AG04450 (cell line): ENCODE measurements around the gene ZNF827. TPM values are rescaled to one million over a fixed set of nuclear protein-coding genes. Genes with fewer than 3 reads are reported as not detected.

ENCODE experiments used
- CTCF ChIA-PET: fragments of 300-600, 350-600 bp; formaldehyde crosslinking; extraction: SDS; loops from one replicate; lab custom pipeline; 2022; ENCODE audit warnings: antibody characterized with exemption, inconsistent platforms; lab: Charles Lee
- POLR2A ChIA-PET: fragments of 350-600 bp; formaldehyde crosslinking; extraction: SDS; loops from one replicate; lab custom pipeline; 2021; ENCODE audit warnings: antibody characterized with exemption, inconsistent platforms; lab: Yijun Ruan, JAX
- DNase-seq: peaks from one replicate; pipeline ENCODE4 v3.0.0-alpha.2; 2011; ENCODE audit warnings: low read depth, low spot score
- H3K27ac ChIP-seq: one replicate; pipeline ENCODE4 v1.5.1; 2012; ENCODE audit warnings: low read depth, low read length, control low read depth
- H3K27me3 ChIP-seq: one replicate; pipeline ENCODE4 v1.6.0; 2012; ENCODE audit warnings: low read length; ENCODE audit not compliant: control insufficient read depth, insufficient read depth
- H3K4me3 ChIP-seq: 2 replicates; pipeline ENCODE4 v1.5.1; 2011; ENCODE audit warnings: mild to moderate bottlenecking, low read depth, low read length, control low read depth
- H3K9me3 ChIP-seq: 2 replicates; pipeline ENCODE4 v1.5.1; 2012; ENCODE audit warnings: low read length; ENCODE audit not compliant: control insufficient read depth, insufficient read depth
- polyA plus RNA-seq: library from polyadenylated mRNA; depleted of rRNA; stranded (reverse); fragments of >200 nt; gene quantifications from 2 replicates; pipeline ENCODE4 v1.2.3, GENCODE V29; 2011
- TF ChIP-seq, protein P1 (sequence below): IDR thresholded peaks from 2 replicates; pipeline ENCODE4 v1.5.1; 2011; ENCODE audit warnings: low read depth, low read length, control low read depth, inconsistent platforms

ZNF827 gene
- polyA plus RNA-seq, 1 experiment = 9.8 TPM

DNA sequence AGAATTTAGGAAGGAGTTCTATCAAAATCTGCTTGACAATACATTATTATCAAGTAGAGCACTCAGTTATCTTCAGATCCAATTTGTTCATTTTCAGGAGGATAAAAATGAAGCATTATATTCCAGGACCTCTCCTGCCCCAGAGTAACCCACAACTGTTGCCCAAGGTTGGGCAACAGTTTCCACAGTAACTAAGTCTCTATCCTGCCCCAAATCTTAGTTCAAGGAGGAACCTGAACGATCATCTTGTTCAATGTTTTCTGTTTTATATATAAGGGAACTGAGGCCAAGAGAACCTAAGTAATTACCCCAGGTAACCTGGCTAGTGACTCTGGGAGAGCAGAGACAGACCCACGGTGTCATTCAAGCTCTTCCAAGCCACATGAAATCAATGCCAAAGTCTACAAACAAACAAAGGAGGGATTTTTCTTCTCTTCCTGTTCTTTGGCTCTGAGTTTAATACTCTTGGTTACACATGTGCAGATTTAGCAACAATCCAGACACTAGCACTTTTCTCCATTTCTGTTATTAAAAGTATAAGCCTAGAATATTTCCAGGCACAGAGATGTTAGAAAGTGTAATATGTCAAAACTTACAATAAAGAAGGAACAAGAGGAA, 153.1 kb downstream of the ZNF827 start:
- TF ChIP-seq, protein P1, sequence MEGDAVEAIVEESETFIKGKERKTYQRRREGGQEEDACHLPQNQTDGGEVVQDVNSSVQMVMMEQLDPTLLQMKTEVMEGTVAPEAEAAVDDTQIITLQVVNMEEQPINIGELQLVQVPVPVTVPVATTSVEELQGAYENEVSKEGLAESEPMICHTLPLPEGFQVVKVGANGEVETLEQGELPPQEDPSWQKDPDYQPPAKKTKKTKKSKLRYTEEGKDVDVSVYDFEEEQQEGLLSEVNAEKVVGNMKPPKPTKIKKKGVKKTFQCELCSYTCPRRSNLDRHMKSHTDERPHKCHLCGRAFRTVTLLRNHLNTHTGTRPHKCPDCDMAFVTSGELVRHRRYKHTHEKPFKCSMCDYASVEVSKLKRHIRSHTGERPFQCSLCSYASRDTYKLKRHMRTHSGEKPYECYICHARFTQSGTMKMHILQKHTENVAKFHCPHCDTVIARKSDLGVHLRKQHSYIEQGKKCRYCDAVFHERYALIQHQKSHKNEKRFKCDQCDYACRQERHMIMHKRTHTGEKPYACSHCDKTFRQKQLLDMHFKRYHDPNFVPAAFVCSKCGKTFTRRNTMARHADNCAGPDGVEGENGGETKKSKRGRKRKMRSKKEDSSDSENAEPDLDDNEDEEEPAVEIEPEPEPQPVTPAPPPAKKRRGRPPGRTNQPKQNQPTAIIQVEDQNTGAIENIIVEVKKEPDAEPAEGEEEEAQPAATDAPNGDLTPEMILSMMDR = no peak
- POLR2A ChIA-PET = no interaction called here
- H3K27me3 ChIP-seq = no peaks in the 10 kb centered on the region
- CTCF ChIA-PET = no interaction called here
- peaks cover 4% of the 10 kb centered on the region; the same call in 1 of the 2 replicates for H3K9me3 ChIP-seq
- DNase-seq = no peak
- H3K4me3 ChIP-seq = no peak overlapping the region
- H3K27ac ChIP-seq = no peak overlapping the region

DNA sequence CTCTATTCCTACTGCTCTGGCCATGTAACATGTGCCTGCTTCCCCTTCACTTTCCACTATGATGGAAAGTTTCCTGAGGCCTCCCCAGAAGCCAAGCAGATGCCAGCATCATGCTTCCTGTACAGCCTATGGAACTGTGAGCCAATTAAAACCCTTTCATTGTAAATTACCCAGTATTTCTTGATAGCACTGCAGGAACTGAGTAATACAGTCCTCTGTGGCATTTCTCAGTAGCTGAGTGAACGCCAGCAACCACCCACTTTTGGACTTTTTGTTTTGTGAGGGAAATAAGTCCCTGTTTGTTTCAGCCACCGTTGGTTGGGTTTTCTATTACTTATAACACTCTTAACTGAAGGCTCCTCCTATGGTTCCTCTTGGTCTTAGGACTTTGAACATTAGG, 154.6 kb downstream of the ZNF827 start:
- TF ChIP-seq, protein P1 = no peak
- CTCF ChIA-PET = no interaction called here

DNA sequence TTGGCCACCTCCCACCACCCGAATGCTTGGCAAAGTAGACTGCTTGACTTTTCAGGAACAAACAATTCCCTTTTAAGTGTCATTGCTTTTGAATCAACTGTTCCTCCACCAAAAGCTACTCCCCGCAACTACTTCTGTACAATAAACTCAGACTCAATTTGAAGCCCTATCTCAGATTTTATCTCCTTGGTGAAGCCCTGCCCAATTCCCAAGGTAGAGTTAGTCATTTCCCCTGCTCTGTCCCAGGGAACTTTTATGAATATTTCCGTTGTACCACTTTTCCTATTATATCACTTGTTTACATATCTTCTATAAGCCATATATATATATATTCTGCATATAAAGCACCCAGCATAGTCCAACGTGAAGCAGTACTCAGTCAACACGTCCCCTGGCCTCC, 155.9 kb downstream of the ZNF827 start:
- Histone ChIP-seq H3K27ac (no peak overlapping the region), H3K27me3 (no peaks in the 10 kb centered on the region), H3K9me3 (peaks cover 4% of the 10 kb centered on the region; the same call in 1 of the 2 replicates), H3K4me3 (no peak overlapping the region)
- DNase-seq = no peak
- TF ChIP-seq, protein P1 = no peak
- CTCF ChIA-PET = no interaction called here
- POLR2A ChIA-PET = no interaction called here

More for the DNA sequence above, 154.6 kb downstream of the ZNF827 start:
- Histone ChIP-seq H3K9me3 (peaks cover 4% of the 10 kb centered on the region; the same call in 1 of the 2 replicates), H3K27ac (no peak overlapping the region), H3K4me3 (no peak overlapping the region), H3K27me3 (no peaks in the 10 kb centered on the region)
- no peak for DNase-seq
- POLR2A ChIA-PET = no interaction called here

DNA sequence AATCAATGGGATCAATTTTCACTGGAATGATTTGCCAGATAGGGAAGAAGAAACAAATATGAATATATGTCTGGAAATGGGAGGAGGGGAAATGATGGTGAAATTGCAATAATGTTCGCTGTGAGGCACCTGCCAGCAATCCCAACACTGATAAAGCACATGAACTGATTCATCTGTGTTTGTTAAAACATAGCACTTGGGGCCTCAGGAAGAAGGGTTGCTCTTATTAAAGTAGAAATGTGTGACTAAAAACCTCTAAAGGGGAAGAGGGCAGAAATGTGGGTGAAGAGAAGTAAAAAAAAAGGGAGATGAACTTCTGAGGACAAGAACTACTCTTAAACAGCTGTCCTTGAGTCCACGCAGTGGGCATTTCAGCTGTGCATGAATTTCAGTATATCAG, 157.3 kb downstream of the ZNF827 start:
- ChIA-PET POLR2A (no interaction called here), CTCF (no interaction called here)
- Histone ChIP-seq H3K27ac (no peak overlapping the region), H3K27me3 (no peaks in the 10 kb centered on the region), H3K4me3 (no peak overlapping the region), H3K9me3 (peaks cover 4% of the 10 kb centered on the region; the same call in 1 of the 2 replicates)
- DNase-seq = no peak
- TF ChIP-seq, protein P1 = no peak

DNA sequence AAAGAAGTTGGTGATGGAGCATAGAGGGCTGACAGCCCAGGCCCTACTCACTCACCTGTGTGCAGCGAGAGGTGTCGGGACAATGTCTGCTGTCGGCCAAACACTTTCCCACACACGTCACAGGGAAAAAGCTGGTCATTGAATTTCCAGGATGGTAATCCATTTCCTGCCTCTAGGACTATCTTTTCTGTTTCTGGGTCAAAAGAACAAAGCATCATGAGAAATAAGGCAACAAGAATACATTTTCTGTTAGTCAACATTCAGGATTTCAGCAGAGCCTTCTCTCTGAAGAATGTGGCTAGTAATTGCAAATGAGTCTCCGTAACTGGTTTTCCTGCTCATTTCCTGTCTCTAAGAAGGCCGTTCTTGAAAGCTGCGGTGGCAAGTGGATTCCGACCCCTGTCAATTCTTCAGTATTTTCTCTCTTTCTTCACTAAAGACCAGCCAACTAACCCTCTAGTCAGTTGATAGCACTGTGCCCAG, 159.3 kb downstream of the ZNF827 start:
- Histone ChIP-seq H3K27ac (no peak overlapping the region), H3K9me3 (peaks cover 4% of the 10 kb centered on the region; the same call in 1 of the 2 replicates), H3K27me3 (no peaks in the 10 kb centered on the region), H3K4me3 (no peak overlapping the region)
- TF ChIP-seq, protein P1 = no peak
- CTCF ChIA-PET = no interaction called here
- DNase-seq = no peak
- POLR2A ChIA-PET = no interaction called here
